Calu3 (cell line): Measurements from ENCODE around the gene CLDN7. TPM values are rescaled to one million over a fixed set of nuclear protein-coding genes. Genes with fewer than 3 reads are reported as not detected.

ENCODE experiments used
- Bru-seq: library from RNA; stranded (reverse); fragments of 400-500 nt; gene quantifications from one replicate; lab custom pipeline; 2021; lab: Mats Ljungman, UMichigan
- BruChase-seq, 2 experiments: library from RNA; stranded (reverse); fragments of 400-500 nt; gene quantifications; one replicate each; lab custom pipeline; 2021; lab: Mats Ljungman, UMichigan
- BruUV-seq: library from RNA; stranded (reverse); fragments of 400-500 nt; replicated peaks from 2 replicates; lab custom pipeline; 2021; lab: Mats Ljungman, UMichigan
- CTCF ChIA-PET: fragments of 300-600 bp; sonication (Branson Sonifier 250); formaldehyde crosslinking; loops from one replicate; lab custom pipeline; 2022; ENCODE audit warnings: antibody characterized with exemption; lab: Charles Lee
- DNase-seq: peaks from one replicate; pipeline ENCODE4 v3.0.0; 2022
- H3K27ac Mint-ChIP-seq: one replicate; pipeline ENCODE4 v1.8.0; 2022; ENCODE audit warnings: mixed read lengths; ENCODE audit not compliant: unreplicated experiment
- H3K27me3 Mint-ChIP-seq: one replicate; pipeline ENCODE4 v1.8.0; 2022; ENCODE audit warnings: mixed read lengths; ENCODE audit not compliant: unreplicated experiment
- H3K36me3 Mint-ChIP-seq: one replicate; pipeline ENCODE4 v1.8.0; 2022; ENCODE audit warnings: mild to moderate bottlenecking, moderate library complexity, mixed read lengths; ENCODE audit not compliant: insufficient read depth, unreplicated experiment
- H3K4me1 Mint-ChIP-seq: one replicate; pipeline ENCODE4 v1.8.0; 2022; ENCODE audit warnings: mild to moderate bottlenecking, low read depth, mixed read lengths; ENCODE audit not compliant: unreplicated experiment
- H3K4me3 Mint-ChIP-seq: one replicate; pipeline ENCODE4 v1.8.0; 2022; ENCODE audit warnings: mild to moderate bottlenecking, low read depth, moderate library complexity, mixed read lengths; ENCODE audit not compliant: unreplicated experiment
- H3K9me3 Mint-ChIP-seq: one replicate; pipeline ENCODE4 v1.8.0; 2022; ENCODE audit warnings: low read depth, mixed read lengths; ENCODE audit not compliant: unreplicated experiment
- CTCF ChIP-seq: fragments of 200-600 bp; IDR thresholded peaks from one replicate; pipeline ENCODE4 v1.8.0; 2022; ENCODE audit warnings: antibody characterized with exemption; ENCODE audit not compliant: unreplicated experiment
- intact Hi-C: fragments of 100-400 bp; cut with micrococcal nuclease; formaldehyde crosslinking; loops from one replicate; pipeline ENCODE4 v1.10.0; 2022; ENCODE audit not compliant: unreplicated experiment
- long read RNA-seq: library from polyadenylated mRNA; stranded (forward); transcript quantifications from one replicate; pipeline ENCODE4 v2.0.0, GENCODE V29; 2022
- total RNA-seq: library from RNA; stranded (reverse); gene quantifications from 2 replicates; pipeline ENCODE4 v1.2.3, GENCODE V29; 2022

Gene CLDN7, protein sequence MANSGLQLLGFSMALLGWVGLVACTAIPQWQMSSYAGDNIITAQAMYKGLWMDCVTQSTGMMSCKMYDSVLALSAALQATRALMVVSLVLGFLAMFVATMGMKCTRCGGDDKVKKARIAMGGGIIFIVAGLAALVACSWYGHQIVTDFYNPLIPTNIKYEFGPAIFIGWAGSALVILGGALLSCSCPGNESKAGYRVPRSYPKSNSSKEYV
- 266 and 314 TPM in 2 replicates for total RNA-seq
- Bru-seq, nascent RNA: percentile 88 among the genes with signal in this experiment
- percentile 99 among the genes with signal in this experiment for BruChase-seq, experiment 1, labeled RNA remaining after a 6-hour chase
- percentile 98 among the genes with signal in this experiment for BruChase-seq, experiment 2, labeled RNA remaining after a 2-hour chase
- long read RNA-seq, transcript CLDN7-201 (4 exons, 1,542 nt): major isoform, 206 of 298 reads
- long read RNA-seq, transcript CLDN7-207 (3 exons, 485 nt): minor isoform, 23 of 298 reads
- long read RNA-seq, transcript CLDN7-202 (5 exons, 1,228 nt): minor isoform, 55 of 298 reads
- long read RNA-seq, partial matches to known transcripts: 1 of 298 reads
- long read RNA-seq, other reads (novel, unspliced or antisense): 11 of 298 reads

DNA sequence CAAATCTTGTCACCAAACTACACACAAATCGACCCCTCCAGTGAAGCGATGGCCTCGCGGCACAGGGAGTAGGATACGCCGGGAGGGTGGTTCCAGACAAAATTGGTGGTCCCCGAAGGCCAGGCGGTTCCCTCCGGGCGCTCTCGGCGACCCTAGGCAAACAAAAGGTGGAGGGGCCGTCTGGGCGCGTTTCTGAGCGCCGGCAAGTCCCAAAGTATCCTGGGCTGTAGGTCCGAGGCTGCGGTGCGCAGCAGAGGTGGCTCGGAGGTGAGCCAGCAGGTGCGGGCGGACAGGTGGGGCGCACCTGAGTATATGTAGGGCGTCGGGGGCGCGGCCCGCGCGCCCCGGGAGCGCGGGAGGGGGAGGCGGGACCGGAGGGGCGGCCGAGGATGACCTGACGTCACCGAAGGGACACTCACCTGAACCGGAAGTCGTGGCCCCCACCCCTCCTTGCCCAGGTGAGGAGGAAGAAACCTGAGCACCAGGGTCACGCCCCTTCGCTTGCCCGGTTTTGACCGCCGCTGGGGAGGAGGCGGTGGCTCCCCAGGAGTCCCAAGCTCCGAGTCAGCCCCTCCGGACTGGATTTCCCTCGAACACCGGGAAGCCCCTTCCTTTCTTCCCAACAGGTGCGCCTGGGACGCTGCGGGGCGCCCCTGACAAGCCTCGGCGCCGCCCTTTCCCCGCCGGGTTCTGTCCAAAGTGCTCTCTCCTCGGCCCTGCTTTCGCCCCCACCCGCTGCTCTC is at the start of gene CLDN7:
Gene CLDN7, minus strand, starts transcription at position 287 of the 743 bp plus-strand sequence. CDS start 435 bp downstream, outside the sequence.
- TF ChIP-seq CTCF: no peak
- intact Hi-C loops: no loop called here
- CTCF ChIA-PET: interaction anchor here (1.0 to 1.1 kb wide), 2 partner anchors 20 to 42 kb away, joined by 4 to 5 read pairs; partner anchors contain the start of gene GABARAP
- peak; percentile 94 for DNase-seq
- Mint-ChIP-seq H3K27me3 (no peaks in the 10 kb centered on the region), H3K9me3 (no peaks in the 10 kb centered on the region), H3K4me1 (peaks cover 20% of the 10 kb centered on the region), H3K27ac (peak within 1 kb of the TSS; percentile 94), H3K4me3 (peak within 1 kb of the TSS; percentile 90), H3K36me3 (peaks cover 68% of the 10 kb centered on the region)
- BruUV-seq: no TSS peak

GRCh38 chr17:7311110-7311705 is 48.9 kb upstream of the CLDN7 start:
- H3K27ac Mint-ChIP-seq: peak overlapping the region; percentile 21

DNA sequence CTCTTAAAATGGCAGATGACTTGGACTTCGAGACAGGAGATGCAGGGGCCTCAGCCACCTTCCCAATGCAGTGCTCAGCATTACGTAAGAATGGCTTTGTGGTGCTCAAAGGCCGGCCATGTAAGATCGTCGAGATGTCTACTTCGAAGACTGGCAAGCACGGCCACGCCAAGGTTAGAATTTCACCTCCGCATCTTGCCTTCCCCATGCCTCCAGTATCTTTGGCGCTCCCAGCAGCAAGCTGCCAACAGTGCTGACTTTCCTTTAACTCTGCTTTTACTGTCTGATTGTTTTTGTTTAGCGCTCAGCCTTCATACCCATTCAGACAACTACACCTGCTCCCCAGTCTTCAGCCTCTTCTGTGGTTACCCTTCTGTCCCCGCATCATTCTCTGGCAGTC is 47.4 kb upstream of the CLDN7 start:
- Mint-ChIP-seq H3K4me1 (peaks cover 32% of the 10 kb centered on the region), H3K36me3 (peaks cover 81% of the 10 kb centered on the region), H3K27me3 (no peaks in the 10 kb centered on the region), H3K9me3 (no peaks in the 10 kb centered on the region), H3K4me3 (peak overlapping the region; percentile 81), H3K27ac (peak overlapping the region; percentile 14)
- no TSS peak for BruUV-seq
- DNase-seq: no peak
- CTCF ChIA-PET: no interaction called here
- no peak for TF ChIP-seq CTCF
- intact Hi-C loops: no loop called here

More at GRCh38 chr17:7311110-7311705, 48.9 kb upstream of the CLDN7 start:
- DNase-seq: no peak
- Mint-ChIP-seq H3K4me3 (peak overlapping the region; percentile 81), H3K4me1 (peaks cover 34% of the 10 kb centered on the region), H3K36me3 (peaks cover 97% of the 10 kb centered on the region), H3K9me3 (no peaks in the 10 kb centered on the region), H3K27me3 (no peaks in the 10 kb centered on the region)
- BruUV-seq: no TSS peak
- intact Hi-C loops: no loop called here
- CTCF ChIA-PET: interaction anchor here (0.6 kb wide), 1 partner anchor 22 kb away, joined by 10 read pairs; no protein-coding TSS in a partner anchor
- no peak for TF ChIP-seq CTCF
